ENCODE results near the gene LRRC7. TPM values are rescaled to one million over a fixed set of nuclear protein-coding genes. Genes with fewer than 3 reads are reported as not detected.

Gene LRRC7
- total RNA-seq, 1 donor from 2014 or later = not detected

- no peak overlapping the region for H3K4me3 ChIP-seq (ENCODE audit: low read depth, low read length)
- DNase-seq (ENCODE audit: low read depth) = no peak
- TF ChIP-seq CTCF (conservative IDR thresholded peaks at IDR 0.05; ENCODE audit: low read depth, low read length) = no peak
These were observed 278.5 kb downstream of the LRRC7 start for GRCh38 chr1:69846267-69846666.

GRCh38 chr1:69847670-69848069 is 279.9 kb downstream of the LRRC7 start:
- no peak for TF ChIP-seq CTCF (conservative IDR thresholded peaks at IDR 0.05; ENCODE audit: low read depth, low read length)
- DNase-seq (ENCODE audit: low read depth) = no peak

GRCh38 chr1:69852151-69852550 is 284.4 kb downstream of the LRRC7 start:
- H3K4me3 ChIP-seq (ENCODE audit: low read depth, low read length) = no peak overlapping the region
- no peak for DNase-seq (ENCODE audit: low read depth)
- TF ChIP-seq CTCF (conservative IDR thresholded peaks at IDR 0.05; ENCODE audit: low read depth, low read length) = no peak

More at GRCh38 chr1:69847670-69848069, 279.9 kb downstream of the LRRC7 start:
- H3K4me3 ChIP-seq (ENCODE audit: low read depth, low read length) = no peak overlapping the region

- no peak for DNase-seq (ENCODE audit: low read depth)
- H3K4me3 ChIP-seq (ENCODE audit: low read depth, low read length) = no peak overlapping the region
- TF ChIP-seq CTCF (conservative IDR thresholded peaks at IDR 0.05; ENCODE audit: low read depth, low read length) = no peak
These were observed 285.0 kb downstream of the LRRC7 start for GRCh38 chr1:69852706-69853105.

GRCh38 chr1:69858534-69858933 is 290.8 kb downstream of the LRRC7 start:
- no peak overlapping the region for H3K4me3 ChIP-seq (ENCODE audit: low read depth, low read length)
- no peak for DNase-seq (ENCODE audit: low read depth)
- no peak for TF ChIP-seq CTCF (conservative IDR thresholded peaks at IDR 0.05; ENCODE audit: low read depth, low read length)

GRCh38 chr1:69861641-69862040 is 293.9 kb downstream of the LRRC7 start:
- DNase-seq (ENCODE audit: low read depth) = no peak
- no peak overlapping the region for H3K4me3 ChIP-seq (ENCODE audit: low read depth, low read length)
- no peak for TF ChIP-seq CTCF (conservative IDR thresholded peaks at IDR 0.05; ENCODE audit: low read depth, low read length)

GRCh38 chr1:69862906-69863305 is 295.2 kb downstream of the LRRC7 start:
- DNase-seq (ENCODE audit: low read depth) = no peak
- H3K4me3 ChIP-seq (ENCODE audit: low read depth, low read length) = no peak overlapping the region
- TF ChIP-seq CTCF (conservative IDR thresholded peaks at IDR 0.05; ENCODE audit: low read depth, low read length) = no peak
